Measurements from ENCODE around the gene ANO3. TPM values are rescaled to one million over a fixed set of nuclear protein-coding genes. Genes with fewer than 3 reads are reported as not detected.

Gene ANO3
- total and polyA plus RNA-seq, 2 of the 4 experiments (the other 2 are of a cell fraction), result 0.02 to 0.18 TPM

GRCh38 chr11:26698224-26698623 lies 366.3 kb downstream of the ANO3 start:
- no TSS peak for BruUV-seq (replicated peaks)
- intact Hi-C loops (cut with micrococcal nuclease) (no loop called here), in situ Hi-C loops (cut with MboI; ENCODE audit: low sequenced_read_pairs) (no loop called here), dilution Hi-C loops (cut with HindIII; ENCODE audit: low sequenced_read_pairs, unreplicated experiment) (no loop called here)
- Histone ChIP-seq H3K4ac (ENCODE audit: low read depth, low read length) (no peak overlapping the region), H2BK20ac (ENCODE audit: low read depth, low read length) (no peak overlapping the region), H3K14ac (replicated peaks; ENCODE audit: low read depth, low read length) (no peak overlapping the region), H2BK5ac (ENCODE audit: low read depth, low read length, poor library complexity, severe bottlenecking) (no peak overlapping the region), H3K4me1 (ENCODE audit: control insufficient read depth, insufficient read depth, low read length) (no peaks in the 10 kb centered on the region), H4K8ac (ENCODE audit: low read depth in 2 of 2, low read length in 2 of 2) (no peak overlapping the region), H3K18ac (ENCODE audit: low read depth, low read length) (no peak overlapping the region), H3K9me1 (ENCODE audit: insufficient read depth, low read length) (no peaks in the 10 kb centered on the region), H3K4me3 (ENCODE audit: insufficient read depth, low read depth, low read length) (no peak overlapping the region), H3K56ac (ENCODE audit: extremely low read depth, insufficient read depth, low read length) (no peak overlapping the region), H2BK120ac (ENCODE audit: low read depth, low read length) (no peak overlapping the region), H3K9me3 (ENCODE audit: control insufficient read depth, insufficient read depth, low read length) (no peaks in the 10 kb centered on the region), H4K5ac (ENCODE audit: low read depth, low read length) (no peak overlapping the region), H2AK9ac (replicated peaks; ENCODE audit: low read depth, low read length, poor library complexity) (no peak overlapping the region), H3K23ac (ENCODE audit: low read depth, low read length) (no peak overlapping the region), H4K91ac (ENCODE audit: insufficient read depth, low read depth, low read length) (no peak overlapping the region), H4K20me1 (ENCODE audit: insufficient read depth, low read length) (no peaks in the 10 kb centered on the region), H3K9ac (ENCODE audit: low read depth, low read length) (no peak overlapping the region), H3K27ac (ENCODE audit: insufficient read depth, low read length) (no peak overlapping the region), H3K79me1 (ENCODE audit: low read depth in 1 of 2, low read length in 2 of 2) (no peaks in the 10 kb centered on the region), H2AFZ (replicated peaks; ENCODE audit: low read length, poor library complexity) (no peak overlapping the region), H3K4me2 (ENCODE audit: low read depth, low read length) (no peak overlapping the region), H2AK5ac (ENCODE audit: low read depth, low read length) (no peak overlapping the region), H2BK15ac (ENCODE audit: low read depth, low read length) (no peak overlapping the region), H3K36me3 (ENCODE audit: control insufficient read depth, insufficient read depth, low read length) (no peaks in the 10 kb centered on the region), H3K27me3 (ENCODE audit: control insufficient read depth, insufficient read depth, low read length) (no peaks in the 10 kb centered on the region)
- ATAC-seq (ENCODE audit: low read depth) (no peak), DNase-seq (no peak)
- CTCF ChIA-PET, result no interaction called here
- WGBS, 2 experiments (ENCODE audit: extremely low coverage in 2 of 2, insufficient read length in 1 of 2), result no CpG with 5 or more reads among the region's 2 CpGs
- TF ChIP-seq MAFK (IDR thresholded peaks at IDR 0.05; ENCODE audit: low read depth, low read length), result no peak
- TF ChIP-seq POLR2A (IDR thresholded peaks at IDR 0.05; ENCODE audit: low read depth, low read length), result no peak
- TF ChIP-seq SMC3 (IDR thresholded peaks at IDR 0.05; ENCODE audit: low read depth, low read length), result no peak
- TF ChIP-seq RCOR1 (IDR thresholded peaks at IDR 0.05; ENCODE audit: insufficient replicate concordance, low read length), result no peak
- no peak for TF ChIP-seq CEBPB (IDR thresholded peaks at IDR 0.05; ENCODE audit: low read depth, low read length)
- no peak for TF ChIP-seq MXI1 (IDR thresholded peaks at IDR 0.05; ENCODE audit: borderline replicate concordance, low read depth, low read length)
- no peak for TF ChIP-seq MAZ (IDR thresholded peaks at IDR 0.05; ENCODE audit: borderline replicate concordance, low read depth, low read length)
- no peak for TF ChIP-seq FOS (IDR thresholded peaks at IDR 0.05; ENCODE audit: low read depth, low read length)
- no peak for TF ChIP-seq ELK1 (IDR thresholded peaks at IDR 0.05; ENCODE audit: borderline replicate concordance, low read depth, low read length)
- TF ChIP-seq RFX5 (IDR thresholded peaks at IDR 0.05; ENCODE audit: low read depth, low read length), result no peak
- no peak for TF ChIP-seq CHD1 (IDR thresholded peaks at IDR 0.05; ENCODE audit: low read depth, low read length)
- no peak for TF ChIP-seq NFE2L2 (IDR thresholded peaks at IDR 0.05; ENCODE audit: low read depth, low read length)
- POLR2A ChIA-PET (ENCODE audit: unreplicated experiment), result no interaction called here
